ENCODE data around the gene AIP. TPM values are rescaled to one million over a fixed set of nuclear protein-coding genes. Genes with fewer than 3 reads are reported as not detected.

AIP gene
- total and polyA plus RNA-seq, 2 of the 8 experiments (the other 6 are each of a cell fraction or from before 2014, with no cell fraction given) = 29.8 to 54.4 TPM

- TF ChIP-seq ATF3 (IDR thresholded peaks at IDR 0.05; ENCODE audit: insufficient read depth, low read depth, low read length) = no peak
- no peak for TF ChIP-seq RNF2 (IDR thresholded peaks at IDR 0.05; ENCODE audit: borderline replicate concordance, low read depth, low read length, missing control alignments, poor library complexity, severe bottlenecking)
Measured at GRCh38 chr11:67441731-67442351, 41.0 kb upstream of the AIP start (continued).

Data from H1 (cell line).